ENCODE measurements around the gene CNTN5. TPM values are rescaled to one million over a fixed set of nuclear protein-coding genes. Genes with fewer than 3 reads are reported as not detected.

The CNTN5 gene
- total and polyA plus RNA-seq, 10 of the 15 experiments (the other 5 are each of a cell fraction or from before 2014, with no cell fraction given) = 0.01 TPM; not detected in 9

DNA sequence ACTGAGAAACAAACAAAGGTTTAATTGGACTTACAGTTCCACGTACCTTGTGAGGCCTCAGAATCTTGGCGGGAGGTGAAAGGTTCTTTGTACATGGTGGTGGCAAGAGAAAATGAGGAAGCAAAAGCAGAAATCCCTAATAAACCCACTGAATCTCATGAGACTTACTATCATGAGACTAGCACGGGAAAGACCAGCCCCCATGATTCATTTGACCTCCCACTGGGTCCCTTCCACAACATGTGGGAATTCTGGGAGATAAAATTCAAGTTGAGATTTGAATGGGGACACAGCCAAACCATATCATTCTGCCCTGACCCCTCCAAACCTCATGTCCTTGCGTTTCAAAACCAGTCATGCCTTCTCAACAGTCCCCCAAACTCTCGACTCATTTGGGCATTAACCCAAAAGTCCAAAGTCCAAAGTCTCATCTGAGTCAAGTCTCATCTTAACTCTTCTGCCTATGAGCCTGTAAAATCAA is 617.4 kb downstream of the CNTN5 start (continued):
- TF ChIP-seq NBN (IDR thresholded peaks at IDR 0.05) (peak; percentile 55; the same call in 1 of the 2 replicates), SMAD1 (IDR thresholded peaks at IDR 0.05; ENCODE audit: low read depth, partially characterized antibody) (peak; percentile 40), BHLHE40 (IDR thresholded peaks at IDR 0.05; ENCODE audit: borderline replicate concordance in 1 of 2, low read depth in 2 of 2, low read length in 1 of 2) (peak in 1 of 2 experiments; percentile 69; a peak in 2 of 4 replicates), IKZF1 (conservative IDR thresholded peaks at IDR 0.05) (peak; percentile 83), TCF7 (IDR thresholded peaks at IDR 0.05; ENCODE audit: borderline replicate concordance) (no peak), ETV6 (conservative IDR thresholded peaks at IDR 0.05 in 1 of 2, IDR thresholded peaks at IDR 0.05 in 1 of 2; ENCODE audit: borderline replicate concordance in 1 of 2, low read depth in 1 of 2) (no peak), LARP7 (IDR thresholded peaks at IDR 0.05) (no peak), TBL1XR1 (IDR thresholded peaks at IDR 0.05; ENCODE audit: low read depth, low read length) (no peak), NR2F1 (conservative IDR thresholded peaks at IDR 0.05) (peak; percentile 86), ZNF687 (IDR thresholded peaks at IDR 0.05) (0 out of 2 replicates have a peak, but pooled peaks have one; percentile 9), BMI1 (IDR thresholded peaks at IDR 0.05; ENCODE audit: borderline replicate concordance) (peak; percentile 46; the same call in 1 of the 2 replicates), EP300 (IDR thresholded peaks at IDR 0.05; ENCODE audit: borderline replicate concordance in 1 of 2, control insufficient read depth in 1 of 2, low read depth in 2 of 2, low read length in 2 of 2) (no peak), MEF2B (IDR thresholded peaks at IDR 0.05; ENCODE audit: partially characterized antibody, poor library complexity, severe bottlenecking) (peak; percentile 89), KDM1A (IDR thresholded peaks at IDR 0.05; ENCODE audit: borderline replicate concordance) (no peak), SMARCA5 (IDR thresholded peaks at IDR 0.05) (no peak), DPF2 (IDR thresholded peaks at IDR 0.05) (peak; percentile 89), CBFB (IDR thresholded peaks at IDR 0.05; ENCODE audit: low read depth) (no peak)
- TF ChIP-seq, protein P1, sequence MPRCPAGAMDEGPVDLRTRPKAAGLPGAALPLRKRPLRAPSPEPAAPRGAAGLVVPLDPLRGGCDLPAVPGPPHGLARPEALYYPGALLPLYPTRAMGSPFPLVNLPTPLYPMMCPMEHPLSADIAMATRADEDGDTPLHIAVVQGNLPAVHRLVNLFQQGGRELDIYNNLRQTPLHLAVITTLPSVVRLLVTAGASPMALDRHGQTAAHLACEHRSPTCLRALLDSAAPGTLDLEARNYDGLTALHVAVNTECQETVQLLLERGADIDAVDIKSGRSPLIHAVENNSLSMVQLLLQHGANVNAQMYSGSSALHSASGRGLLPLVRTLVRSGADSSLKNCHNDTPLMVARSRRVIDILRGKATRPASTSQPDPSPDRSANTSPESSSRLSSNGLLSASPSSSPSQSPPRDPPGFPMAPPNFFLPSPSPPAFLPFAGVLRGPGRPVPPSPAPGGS (IDR thresholded peaks at IDR 0.05; ENCODE audit: borderline replicate concordance, insufficient read depth, low read depth, low read length, poor library complexity, severe bottlenecking) = no peak
- TF ChIP-seq, protein P2, sequence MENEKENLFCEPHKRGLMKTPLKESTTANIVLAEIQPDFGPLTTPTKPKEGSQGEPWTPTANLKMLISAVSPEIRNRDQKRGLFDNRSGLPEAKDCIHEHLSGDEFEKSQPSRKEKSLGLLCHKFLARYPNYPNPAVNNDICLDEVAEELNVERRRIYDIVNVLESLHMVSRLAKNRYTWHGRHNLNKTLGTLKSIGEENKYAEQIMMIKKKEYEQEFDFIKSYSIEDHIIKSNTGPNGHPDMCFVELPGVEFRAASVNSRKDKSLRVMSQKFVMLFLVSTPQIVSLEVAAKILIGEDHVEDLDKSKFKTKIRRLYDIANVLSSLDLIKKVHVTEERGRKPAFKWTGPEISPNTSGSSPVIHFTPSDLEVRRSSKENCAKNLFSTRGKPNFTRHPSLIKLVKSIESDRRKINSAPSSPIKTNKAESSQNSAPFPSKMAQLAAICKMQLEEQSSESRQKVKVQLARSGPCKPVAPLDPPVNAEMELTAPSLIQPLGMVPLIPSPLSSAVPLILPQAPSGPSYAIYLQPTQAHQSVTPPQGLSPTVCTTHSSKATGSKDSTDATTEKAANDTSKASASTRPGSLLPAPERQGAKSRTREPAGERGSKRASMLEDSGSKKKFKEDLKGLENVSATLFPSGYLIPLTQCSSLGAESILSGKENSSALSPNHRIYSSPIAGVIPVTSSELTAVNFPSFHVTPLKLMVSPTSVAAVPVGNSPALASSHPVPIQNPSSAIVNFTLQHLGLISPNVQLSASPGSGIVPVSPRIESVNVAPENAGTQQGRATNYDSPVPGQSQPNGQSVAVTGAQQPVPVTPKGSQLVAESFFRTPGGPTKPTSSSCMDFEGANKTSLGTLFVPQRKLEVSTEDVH (IDR thresholded peaks at IDR 0.05; ENCODE audit: low read depth, partially characterized antibody) = peak; percentile 43
